Spleen (tissue), 11 donors: Measurements from ENCODE around the gene FABP2. TPM values are rescaled to one million over a fixed set of nuclear protein-coding genes. Genes with fewer than 3 reads are reported as not detected.
"Not testable (repeated sequence)": the region's sequence is repeated elsewhere in the genome, so short reads cannot be mapped to it uniquely, and the experiment has no call there.

Experiments used
- DNase-seq: peaks from one replicate; pipeline ENCODE4 v3.0.0-alpha.2; 2020
- H3K27ac ChIP-seq, 8 donors: fragments of 200-600 bp; sonication (generic) in 7 of 8; 1 replicate in 4 of 8; 2 replicates in 4 of 8; pipeline versions ENCODE4 v1.5.0 to v1.8.0; 2016 to 2021; ENCODE audit warnings: inconsistent platforms in 4 of 8, mild to moderate bottlenecking in 4 of 8, moderate library complexity in 1 of 8
- H3K27me3 ChIP-seq, 7 donors: fragments of 200-600 bp; sonication (generic) in 6 of 7; replicated peaks in 1 of 7; 1 replicate in 4 of 7; 2 replicates in 3 of 7; pipeline versions ENCODE4 v1.5.0 to v1.8.0; 2016 to 2021; ENCODE audit warnings: inconsistent platforms in 3 of 7, mild to moderate bottlenecking in 1 of 7
- H3K36me3 ChIP-seq, 6 donors: fragments of 200-600 bp; sonication (generic) in 5 of 6; 1 replicate in 4 of 6; 2 replicates in 2 of 6; pipeline versions ENCODE4 v1.5.0 to v1.8.0; 2016 to 2021; ENCODE audit warnings: inconsistent platforms in 2 of 6
- H3K4me1 ChIP-seq, 6 donors: fragments of 200-600 bp; sonication (generic) in 5 of 6; 1 replicate in 3 of 6; 2 replicates in 3 of 6; pipeline versions ENCODE4 v1.5.0 to v1.8.0; 2016 to 2021; ENCODE audit warnings: inconsistent platforms in 3 of 6
- H3K4me3 ChIP-seq, 8 donors: fragments of 200-600 bp; sonication (generic) in 7 of 8; 1 replicate in 4 of 8; 2 replicates in 4 of 8; pipeline versions ENCODE4 v1.5.0 to v1.8.0; 2016 to 2021; ENCODE audit warnings: inconsistent platforms in 4 of 8, mild to moderate bottlenecking in 4 of 8, moderate library complexity in 2 of 8
- H3K9me3 ChIP-seq, 8 donors: fragments of 200-600 bp; sonication (generic) in 7 of 8; 1 replicate in 4 of 8; 2 replicates in 4 of 8; pipeline versions ENCODE4 v1.5.0 to v1.8.0; 2016 to 2021; ENCODE audit warnings: inconsistent platforms in 4 of 8
- POLR2A ChIP-seq, 3 donors: fragments of 450-650 bp; IDR thresholded peaks; one replicate each; pipeline ENCODE4 v1.5.1; 2017; ENCODE audit warnings: antibody characterized with exemption in 3 of 3, mild to moderate bottlenecking in 1 of 3
- POLR2AphosphoS5 ChIP-seq, 3 donors: sonication (generic); formaldehyde crosslinking; IDR thresholded peaks; one replicate each; pipeline ENCODE4 v1.5.1; 2017; ENCODE audit warnings: antibody characterized with exemption in 3 of 3
- WGBS, 5 donors: extraction: QIAGEN DNeasy Blood & Tissue Kit in 3 of 5; methylation state at CpG; one replicate each; pipeline versions ENCODE4 v1.1.5 to v1.1.7; 2013 to 2018; 5-methylcytosine and 5-hydroxymethylcytosine counted together
- intact Hi-C: fragments of 100-400 bp; cut with DNase I; formaldehyde crosslinking; loops from one replicate; pipeline ENCODE4 v1.15.0; 2023; ENCODE audit warnings: low total_unique reads
- polyA plus RNA-seq, 3 donors: library from polyadenylated mRNA; stranded (reverse); fragments of 200-250 nt; gene quantifications; one replicate each; pipeline ENCODE4 v1.2.1, GENCODE V29; 2013
- total RNA-seq, 7 donors: library from RNA; depleted of rRNA in 3 of 7; stranded (reverse); fragments of >200 nt in 3 of 7; fragmentation: NEBNext Ultra II Directional in 4 of 7; extraction: Animal tissue kit (Norgen Biotek cat#: 25700) in 4 of 7; gene quantifications; one replicate each; pipeline versions ENCODE4 v1.1.0 to v1.2.1, GENCODE V29; 2016 to 2021
- TF ChIP-seq, protein P1 (sequence below), 11 experiments: fragments of 200-600 bp in 7 of 11; fragments of 450-650 bp in 4 of 11; sonication (generic) in 4 of 11; IDR thresholded peaks in 8 of 11; conservative IDR thresholded peaks in 3 of 11; 1 replicate in 7 of 11; 2 replicates in 4 of 11; pipeline versions ENCODE4 v1.4.0 to v1.8.0; 2016 to 2021; ENCODE audit warnings: antibody characterized with exemption in 11 of 11, inconsistent platforms in 4 of 11, mild to moderate bottlenecking in 1 of 11
- donor health status: healthy with polysubstance abuse.
- donor health status: DM: no; HTN: no; CAD: no; lungs with moderate emphysema.
- donor health status: DM: no; HTN: no; CAD: no.
- donor health status: Bipolar disorder and iron deficiency.
- donor health status: healthy.
- donor health status: DM: no; HTN: no; CAD: no.
- donor health status: DM: yes; HTN: yes; CAD: no.

FABP2 gene
- total and polyA plus RNA-seq, 10 donors, result 0.16 to 0.26 TPM; not detected in 8

DNA sequence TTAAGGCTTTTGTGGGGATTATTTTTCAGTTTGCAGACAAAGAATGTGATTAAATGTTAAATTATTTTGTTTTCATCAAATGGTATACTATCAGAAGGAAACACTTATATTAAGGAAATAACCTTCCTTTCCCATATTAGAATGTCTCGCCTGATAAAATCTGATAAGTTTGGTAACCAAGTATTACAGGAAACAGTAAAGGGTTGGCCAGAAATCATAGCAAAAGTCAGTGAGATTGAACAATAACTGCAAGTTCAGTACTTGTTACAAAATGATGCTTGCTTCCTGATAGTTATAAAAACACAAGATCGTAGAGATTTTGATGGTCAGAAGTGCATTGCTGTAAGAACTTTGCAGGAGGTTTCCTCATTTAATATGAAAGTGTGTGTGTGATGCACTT, 40.5 kb downstream of the FABP2 start:
- H3K27me3 ChIP-seq, result no peaks in the 10 kb centered on the region
- WGBS, 5 donors, result 20 to 43% (median 33%) methylated on average over 2 of the region's 2 CpGs
- H3K4me3 ChIP-seq, result no peak overlapping the region
- no peak for TF ChIP-seq POLR2A (IDR thresholded peaks at IDR 0.05)
- no peak for TF ChIP-seq POLR2AphosphoS5 (IDR thresholded peaks at IDR 0.05)
- TF ChIP-seq, protein P1, sequence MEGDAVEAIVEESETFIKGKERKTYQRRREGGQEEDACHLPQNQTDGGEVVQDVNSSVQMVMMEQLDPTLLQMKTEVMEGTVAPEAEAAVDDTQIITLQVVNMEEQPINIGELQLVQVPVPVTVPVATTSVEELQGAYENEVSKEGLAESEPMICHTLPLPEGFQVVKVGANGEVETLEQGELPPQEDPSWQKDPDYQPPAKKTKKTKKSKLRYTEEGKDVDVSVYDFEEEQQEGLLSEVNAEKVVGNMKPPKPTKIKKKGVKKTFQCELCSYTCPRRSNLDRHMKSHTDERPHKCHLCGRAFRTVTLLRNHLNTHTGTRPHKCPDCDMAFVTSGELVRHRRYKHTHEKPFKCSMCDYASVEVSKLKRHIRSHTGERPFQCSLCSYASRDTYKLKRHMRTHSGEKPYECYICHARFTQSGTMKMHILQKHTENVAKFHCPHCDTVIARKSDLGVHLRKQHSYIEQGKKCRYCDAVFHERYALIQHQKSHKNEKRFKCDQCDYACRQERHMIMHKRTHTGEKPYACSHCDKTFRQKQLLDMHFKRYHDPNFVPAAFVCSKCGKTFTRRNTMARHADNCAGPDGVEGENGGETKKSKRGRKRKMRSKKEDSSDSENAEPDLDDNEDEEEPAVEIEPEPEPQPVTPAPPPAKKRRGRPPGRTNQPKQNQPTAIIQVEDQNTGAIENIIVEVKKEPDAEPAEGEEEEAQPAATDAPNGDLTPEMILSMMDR (IDR thresholded peaks at IDR 0.05 in 8 of 11, conservative IDR thresholded peaks at IDR 0.05 in 3 of 11), result no peak
- no peak for DNase-seq
- no peaks in the 10 kb centered on the region for H3K9me3 ChIP-seq
- intact Hi-C loops, result loop anchor here (5.0 to 10.0 kb wide), 2 partner anchors 239 to 297 kb away; no protein-coding TSS in a partner anchor
- H3K36me3 ChIP-seq, result peaks cover 0 to 6% (median 0%) of the 10 kb centered on the region in 6 donors
- peaks cover 0 to 39% (median 24%) of the 10 kb centered on the region in 6 donors for H3K4me1 ChIP-seq
- no peak overlapping the region for H3K27ac ChIP-seq

DNA sequence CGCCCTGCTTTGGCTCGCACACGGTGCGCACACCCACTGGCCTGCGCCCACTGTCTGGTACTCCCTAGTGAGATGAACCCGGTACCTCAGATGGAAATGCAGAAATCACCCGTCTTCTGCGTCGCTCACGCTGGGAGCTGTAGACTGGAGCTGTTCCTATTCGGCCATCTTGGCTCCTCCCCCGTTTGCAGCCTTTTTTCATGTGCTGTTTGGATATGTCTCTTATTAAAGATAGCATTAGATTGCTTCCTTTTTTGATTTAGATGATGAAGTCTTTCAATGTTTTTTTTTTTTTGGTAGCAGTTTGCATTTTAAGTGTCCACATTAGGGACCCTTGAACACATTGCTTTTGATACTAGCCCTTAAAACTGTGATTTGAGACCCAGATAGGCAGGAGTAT, 42.0 kb downstream of the FABP2 start:
- H3K27ac ChIP-seq, H3K4me3 ChIP-seq, DNase-seq, H3K36me3 ChIP-seq, H3K27me3 ChIP-seq, H3K9me3 ChIP-seq: not testable (repeated sequence)
- WGBS, 5 donors, result 88 to 98% (median 93%) methylated on average over 8 to 12 of the region's 12 CpGs
- peaks cover 0 to 30% (median 17%) of the 10 kb centered on the region in 6 donors for H3K4me1 ChIP-seq
- intact Hi-C loops, result loop anchor here (5.0 to 10.0 kb wide), 2 partner anchors 238 to 295 kb away; no protein-coding TSS in a partner anchor

DNA sequence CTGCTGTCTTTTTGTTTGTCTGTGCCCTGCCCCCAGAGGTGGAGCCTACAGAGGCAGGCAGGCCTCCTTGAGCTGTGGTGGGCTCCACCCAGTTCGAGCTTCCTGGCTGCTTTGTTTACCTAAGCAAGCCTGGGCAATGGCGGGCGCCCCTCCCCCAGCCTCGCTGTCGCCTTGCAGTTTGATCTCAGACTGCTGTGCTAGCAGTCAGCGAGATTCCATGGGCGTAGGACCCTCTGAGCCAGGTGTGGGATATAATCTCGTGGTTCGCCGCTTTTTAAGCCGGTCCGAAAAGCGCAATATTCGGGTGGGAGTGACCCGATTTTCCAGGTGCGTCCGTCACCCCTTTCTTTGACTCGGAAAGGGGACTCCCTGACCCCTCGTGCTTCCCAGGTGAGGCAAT, 42.4 kb downstream of the FABP2 start:
- intact Hi-C loops, H3K9me3 ChIP-seq, H3K4me3 ChIP-seq, H3K27me3 ChIP-seq, H3K36me3 ChIP-seq, DNase-seq, H3K27ac ChIP-seq: not testable (repeated sequence)
- WGBS, 5 donors, result 88 to 92% (median 91%) methylated on average over 12 to 19 of the region's 19 CpGs
- peaks cover 0 to 26% (median 14%) of the 10 kb centered on the region in 6 donors for H3K4me1 ChIP-seq

DNA sequence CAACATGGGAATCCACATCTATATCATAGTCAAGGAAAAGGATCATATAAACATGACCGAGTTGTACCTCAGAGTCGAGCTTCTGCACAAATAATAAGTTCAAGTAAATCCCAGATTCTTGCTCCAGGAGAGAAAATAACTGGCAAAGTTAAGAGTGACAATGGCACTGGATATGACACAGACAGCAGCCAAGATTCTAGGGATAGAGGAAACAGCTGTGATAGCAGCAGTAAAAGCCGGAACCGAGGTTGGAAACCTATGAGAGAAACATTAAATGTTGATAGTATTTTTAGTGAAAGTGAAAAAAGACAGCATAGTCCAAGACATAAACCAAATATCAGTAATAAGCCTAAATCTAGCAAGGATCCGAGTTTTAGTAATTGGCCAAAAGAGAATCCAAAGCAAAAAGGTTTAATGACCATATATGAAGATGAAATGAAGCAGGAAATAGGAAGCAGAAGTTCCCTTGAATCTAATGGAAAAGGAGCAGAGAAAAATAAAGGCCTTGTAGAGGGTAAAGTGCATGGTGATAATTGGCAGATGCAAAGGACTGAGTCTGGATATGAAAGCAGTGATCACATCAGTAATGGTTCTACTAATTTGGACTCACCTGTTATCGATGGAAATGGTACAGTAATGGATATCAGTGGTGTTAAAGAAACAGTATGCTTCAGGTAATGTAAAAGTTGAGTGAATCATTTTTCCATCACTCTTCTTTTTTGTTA, 50.4 kb downstream of the FABP2 start:
- Histone ChIP-seq H3K27me3 (no peaks in the 10 kb centered on the region), H3K4me3 (no peak overlapping the region), H3K27ac (peak overlapping the region in 4 of 8 donors; percentile 9 to 19 (median 13)), H3K4me1 (peaks cover 0 to 11% (median 0%) of the 10 kb centered on the region in 6 donors), H3K36me3 (peaks cover 0 to 33% (median 0%) of the 10 kb centered on the region in 6 donors), H3K9me3 (peaks cover 0 to 3% (median 0%) of the 10 kb centered on the region in 8 donors)
- DNase-seq, result no peak
- 76 to 87% (median 80%) methylated on average over 6 of the region's 6 CpGs for WGBS, 5 donors
- intact Hi-C loops, result no loop called here
- no peak for TF ChIP-seq POLR2A (IDR thresholded peaks at IDR 0.05)
- no peak for TF ChIP-seq POLR2AphosphoS5 (IDR thresholded peaks at IDR 0.05)
- TF ChIP-seq, protein P1 (IDR thresholded peaks at IDR 0.05 in 8 of 11, conservative IDR thresholded peaks at IDR 0.05 in 3 of 11), result no peak

DNA sequence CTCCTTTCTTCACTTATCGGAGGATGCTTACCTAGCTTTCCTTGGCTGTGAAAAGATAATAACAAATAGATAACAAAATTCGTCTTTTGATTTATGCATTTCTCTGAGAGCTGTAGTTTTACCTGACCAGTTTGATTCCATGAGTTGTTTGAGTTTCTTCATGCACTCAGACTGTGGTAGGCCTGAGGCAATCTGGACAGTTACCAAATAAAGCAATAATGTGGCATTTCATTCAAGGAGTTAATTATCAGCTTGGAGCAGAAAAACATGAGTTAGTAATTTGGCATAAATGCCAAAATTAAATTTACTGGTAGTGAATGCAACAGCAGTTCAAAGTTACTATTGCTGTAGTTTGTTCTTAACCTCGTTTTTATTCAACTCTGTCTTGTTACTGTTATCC, 53.5 kb downstream of the FABP2 start:
- DNase-seq, result no peak
- intact Hi-C loops, result no loop called here
- H3K36me3 ChIP-seq, result peaks cover 0 to 45% (median 0%) of the 10 kb centered on the region in 6 donors
- H3K4me1 ChIP-seq, result peaks cover 0 to 11% (median 0%) of the 10 kb centered on the region in 6 donors
- no peak overlapping the region for H3K4me3 ChIP-seq
- no peaks in the 10 kb centered on the region for H3K27me3 ChIP-seq
- H3K27ac ChIP-seq, result no peak overlapping the region
- H3K9me3 ChIP-seq, result no peaks in the 10 kb centered on the region
- WGBS, 5 donors, result 87 to 95% (median 94%) methylated on average over 3 of the region's 3 CpGs
- TF ChIP-seq POLR2A (IDR thresholded peaks at IDR 0.05) (no peak), POLR2AphosphoS5 (IDR thresholded peaks at IDR 0.05) (no peak)
- TF ChIP-seq, protein P1 (IDR thresholded peaks at IDR 0.05 in 8 of 11, conservative IDR thresholded peaks at IDR 0.05 in 3 of 11), result no peak
